AG04450 (cell line): ENCODE results near the gene HLA-E. TPM values are rescaled to one million over a fixed set of nuclear protein-coding genes. Genes with fewer than 3 reads are reported as not detected.
"Not testable (repeated sequence)": the region's sequence is repeated elsewhere in the genome, so short reads cannot be mapped to it uniquely, and the experiment has no call there.

Experiments
- CTCF ChIA-PET: fragments of 300-600, 350-600 bp; formaldehyde crosslinking; extraction: SDS; loops from one replicate; lab custom pipeline; 2022; ENCODE audit warnings: antibody characterized with exemption, inconsistent platforms; lab: Charles Lee
- POLR2A ChIA-PET: fragments of 350-600 bp; formaldehyde crosslinking; extraction: SDS; loops from one replicate; lab custom pipeline; 2021; ENCODE audit warnings: antibody characterized with exemption, inconsistent platforms; lab: Yijun Ruan, JAX
- DNase-seq: peaks from one replicate; pipeline ENCODE4 v3.0.0-alpha.2; 2011; ENCODE audit warnings: low read depth, low spot score
- H3K27ac ChIP-seq: one replicate; pipeline ENCODE4 v1.5.1; 2012; ENCODE audit warnings: low read depth, low read length, control low read depth
- H3K27me3 ChIP-seq: one replicate; pipeline ENCODE4 v1.6.0; 2012; ENCODE audit warnings: low read length; ENCODE audit not compliant: control insufficient read depth, insufficient read depth
- H3K4me3 ChIP-seq: 2 replicates; pipeline ENCODE4 v1.5.1; 2011; ENCODE audit warnings: mild to moderate bottlenecking, low read depth, low read length, control low read depth
- H3K9me3 ChIP-seq: 2 replicates; pipeline ENCODE4 v1.5.1; 2012; ENCODE audit warnings: low read length; ENCODE audit not compliant: control insufficient read depth, insufficient read depth
- CTCF ChIP-seq: IDR thresholded peaks from 2 replicates; pipeline ENCODE4 v1.5.1; 2011; ENCODE audit warnings: low read depth, low read length, control low read depth, inconsistent platforms
- polyA plus RNA-seq: library from polyadenylated mRNA; depleted of rRNA; stranded (reverse); fragments of >200 nt; gene quantifications from 2 replicates; pipeline ENCODE4 v1.2.3, GENCODE V29; 2011

HLA-E gene
- polyA plus RNA-seq, 1 experiment, result 127 TPM

- no peak for DNase-seq
- Histone ChIP-seq H3K9me3 (no peaks in the 10 kb centered on the region; the same call in 1 of the 2 replicates), H3K4me3 (no peak overlapping the region), H3K27ac (no peak overlapping the region), H3K27me3 (no peaks in the 10 kb centered on the region)
- ChIA-PET POLR2A (interaction anchor here (0.7 kb wide), 1 partner anchor 123 kb away, joined by 3 read pairs; no protein-coding TSS in a partner anchor), CTCF (interaction anchor here (0.6 to 4.7 kb wide), 4 partner anchors 10 to 53 kb away, joined by 3 to 25 read pairs (median 8); no protein-coding TSS in a partner anchor)
- TF ChIP-seq CTCF, result no peak
Observed at GRCh38 chr6:30491991-30492952, 3.0 kb downstream of the HLA-E start.

- Histone ChIP-seq H3K27ac (no peak overlapping the region), H3K27me3 (no peaks in the 10 kb centered on the region), H3K4me3 (no peak overlapping the region), H3K9me3 (no peaks in the 10 kb centered on the region; the same call in 1 of the 2 replicates)
- TF ChIP-seq CTCF, result no peak
- ChIA-PET CTCF (interaction anchor here (1.4 to 4.7 kb wide), 3 partner anchors 10 to 48 kb away, joined by 7 to 25 read pairs (median 13); no protein-coding TSS in a partner anchor), POLR2A (no interaction called here)
- no peak for DNase-seq
Observed at GRCh38 chr6:30493643-30494250, 4.4 kb downstream of the HLA-E start.

- ChIA-PET CTCF (interaction anchor here (1.4 to 4.7 kb wide), 3 partner anchors 11 to 47 kb away, joined by 7 to 25 read pairs (median 13); no protein-coding TSS in a partner anchor), POLR2A (no interaction called here)
- no peak for TF ChIP-seq CTCF
- Histone ChIP-seq H3K9me3 (no peaks in the 10 kb centered on the region; the same call in 1 of the 2 replicates), H3K27ac (no peak overlapping the region), H3K27me3 (no peaks in the 10 kb centered on the region), H3K4me3 (no peak overlapping the region)
- DNase-seq, result no peak
Observed at GRCh38 chr6:30494291-30494861, 5.1 kb downstream of the HLA-E start.

GRCh38 chr6:30495060-30495459 is 5.8 kb downstream of the HLA-E start:
- ChIA-PET POLR2A (interaction anchor here (0.6 kb wide), 1 partner anchor 38 kb away, joined by 5 read pairs; no protein-coding TSS in a partner anchor), CTCF (interaction anchor here (2.4 kb wide), 1 partner anchor 13 kb away, joined by 7 read pairs; no protein-coding TSS in a partner anchor)
- not testable (repeated sequence) for H3K4me3 ChIP-seq, H3K27ac ChIP-seq, H3K27me3 ChIP-seq, DNase-seq, H3K9me3 ChIP-seq

- no peaks in the 10 kb centered on the region; the same call in 1 of the 2 replicates for H3K9me3 ChIP-seq
- H3K27me3 ChIP-seq, result no peaks in the 10 kb centered on the region
- no peak overlapping the region for H3K4me3 ChIP-seq
- no peak for TF ChIP-seq CTCF
- no peak for DNase-seq
- H3K27ac ChIP-seq, result peak overlapping the region; percentile 68
- POLR2A ChIA-PET, result interaction anchor here (0.6 to 0.8 kb wide), 2 partner anchors 20 to 32 kb away, joined by 5 to 10 read pairs; no protein-coding TSS in a partner anchor
- CTCF ChIA-PET, result interaction anchor here (0.8 to 2.4 kb wide), 6 partner anchors 14 to 100 kb away, joined by 3 to 8 read pairs (median 5); no protein-coding TSS in a partner anchor
Observed at GRCh38 chr6:30495993-30496392, 6.7 kb downstream of the HLA-E start.

- CTCF ChIA-PET, result interaction anchor here (0.7 to 2.4 kb wide), 4 partner anchors 15 to 45 kb away, joined by 3 to 8 read pairs (median 8); no protein-coding TSS in a partner anchor
- H3K27ac ChIP-seq, H3K9me3 ChIP-seq, H3K4me3 ChIP-seq, DNase-seq, H3K27me3 ChIP-seq, POLR2A ChIA-PET: not testable (repeated sequence)
Observed at GRCh38 chr6:30497261-30497599, 7.9 kb downstream of the HLA-E start.
